Progenitor cell of endocrine pancreas (in vitro differentiated cells): ENCODE data around the gene GALC. TPM values are rescaled to one million over a fixed set of nuclear protein-coding genes. Genes with fewer than 3 reads are reported as not detected.

Experiments
- DNase-seq: peaks from one replicate; pipeline ENCODE4 v3.0.0; 2021; ENCODE audit warnings: low spot score; ENCODE audit not compliant: unreplicated experiment
- H3K27ac Mint-ChIP-seq: 2 replicates; pipeline ENCODE4 v1.8.0; 2021; ENCODE audit warnings: mild to moderate bottlenecking, moderate library complexity, mixed read lengths
- H3K27me3 Mint-ChIP-seq: 2 replicates; pipeline ENCODE4 v1.8.0; 2021; ENCODE audit warnings: mixed read lengths
- H3K36me3 Mint-ChIP-seq: 2 replicates; pipeline ENCODE4 v1.8.0; 2022; ENCODE audit warnings: mixed read lengths; ENCODE audit not compliant: insufficient read depth
- H3K4me1 Mint-ChIP-seq: 2 replicates; pipeline ENCODE4 v1.8.0; 2021; ENCODE audit warnings: low read depth, mixed read lengths
- H3K4me3 Mint-ChIP-seq: 2 replicates; pipeline ENCODE4 v1.8.0; 2021; ENCODE audit warnings: low read depth, mild to moderate bottlenecking, moderate library complexity, mixed read lengths
- H3K9me3 Mint-ChIP-seq: 2 replicates; pipeline ENCODE4 v1.8.0; 2021; ENCODE audit warnings: low read depth, mixed read lengths
- total RNA-seq: library from RNA; stranded (reverse); gene quantifications from 2 replicates; pipeline ENCODE4 v1.2.1, GENCODE V29; 2021
- TF ChIP-seq, protein P1 (sequence below): fragments of 200-600 bp; sonication (generic); IDR thresholded peaks from one replicate; pipeline ENCODE4 v1.5.0; 2021; ENCODE audit warnings: antibody characterized with exemption, mild to moderate bottlenecking; ENCODE audit not compliant: unreplicated experiment

The GALC gene
- total RNA-seq, 1 donor from 2014 or later: 43.0 TPM

DNA sequence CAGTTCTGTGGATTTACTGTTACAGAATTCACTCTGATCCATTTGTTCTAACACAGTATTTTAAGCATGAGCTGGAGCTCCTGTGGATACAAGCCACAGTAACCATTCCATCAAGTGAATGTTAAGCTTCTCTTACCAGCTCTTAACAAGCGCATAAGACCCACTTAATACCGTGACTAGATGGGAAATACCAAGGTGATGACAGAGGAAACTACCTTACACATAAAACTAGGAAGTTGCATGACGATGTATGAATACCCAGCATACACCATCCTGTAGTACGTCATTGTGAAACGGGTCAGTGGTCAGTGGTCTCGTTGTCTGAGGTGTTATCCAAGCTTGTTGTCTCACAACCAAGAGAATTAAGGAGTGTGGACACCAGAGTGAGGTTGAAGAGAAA, 2.0 kb upstream of the GALC start:
- TF ChIP-seq, protein P1, sequence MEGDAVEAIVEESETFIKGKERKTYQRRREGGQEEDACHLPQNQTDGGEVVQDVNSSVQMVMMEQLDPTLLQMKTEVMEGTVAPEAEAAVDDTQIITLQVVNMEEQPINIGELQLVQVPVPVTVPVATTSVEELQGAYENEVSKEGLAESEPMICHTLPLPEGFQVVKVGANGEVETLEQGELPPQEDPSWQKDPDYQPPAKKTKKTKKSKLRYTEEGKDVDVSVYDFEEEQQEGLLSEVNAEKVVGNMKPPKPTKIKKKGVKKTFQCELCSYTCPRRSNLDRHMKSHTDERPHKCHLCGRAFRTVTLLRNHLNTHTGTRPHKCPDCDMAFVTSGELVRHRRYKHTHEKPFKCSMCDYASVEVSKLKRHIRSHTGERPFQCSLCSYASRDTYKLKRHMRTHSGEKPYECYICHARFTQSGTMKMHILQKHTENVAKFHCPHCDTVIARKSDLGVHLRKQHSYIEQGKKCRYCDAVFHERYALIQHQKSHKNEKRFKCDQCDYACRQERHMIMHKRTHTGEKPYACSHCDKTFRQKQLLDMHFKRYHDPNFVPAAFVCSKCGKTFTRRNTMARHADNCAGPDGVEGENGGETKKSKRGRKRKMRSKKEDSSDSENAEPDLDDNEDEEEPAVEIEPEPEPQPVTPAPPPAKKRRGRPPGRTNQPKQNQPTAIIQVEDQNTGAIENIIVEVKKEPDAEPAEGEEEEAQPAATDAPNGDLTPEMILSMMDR: no peak
- no peak for DNase-seq
- peak overlapping the region; percentile 97 for H3K27ac Mint-ChIP-seq
- no peaks in the 10 kb centered on the region for H3K27me3 Mint-ChIP-seq
- H3K4me1 Mint-ChIP-seq: peaks cover 30% of the 10 kb centered on the region
- no peaks in the 10 kb centered on the region for H3K36me3 Mint-ChIP-seq
- no peak overlapping the region for H3K4me3 Mint-ChIP-seq
- H3K9me3 Mint-ChIP-seq: peaks cover 7% of the 10 kb centered on the region

DNA sequence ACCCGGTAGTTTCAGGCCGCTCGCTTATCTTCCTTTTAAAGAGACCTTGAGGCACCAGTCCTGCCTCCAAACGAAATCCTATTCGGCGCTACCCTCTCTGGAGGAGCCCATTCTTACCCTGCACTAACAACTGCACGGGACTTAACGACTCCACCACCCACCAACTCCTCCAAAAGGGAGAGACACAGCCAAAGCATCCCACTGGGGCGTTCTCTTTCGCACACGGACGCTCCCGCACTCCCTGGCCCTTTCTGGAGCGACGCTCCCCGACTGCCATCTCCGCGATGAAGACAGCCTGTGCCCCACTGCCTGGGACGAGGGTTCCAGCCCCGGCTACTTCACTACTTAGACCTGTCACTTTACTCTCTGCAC, 650 bp downstream of the GALC start:
- DNase-seq: no peak
- peak overlapping the region; percentile 81 for H3K4me3 Mint-ChIP-seq
- peak overlapping the region; percentile 87 for H3K27ac Mint-ChIP-seq
- no peaks in the 10 kb centered on the region for H3K36me3 Mint-ChIP-seq
- H3K27me3 Mint-ChIP-seq: no peaks in the 10 kb centered on the region
- TF ChIP-seq, protein P1: no peak
- H3K4me1 Mint-ChIP-seq: peaks cover 26% of the 10 kb centered on the region
- H3K9me3 Mint-ChIP-seq: no peaks in the 10 kb centered on the region

DNA sequence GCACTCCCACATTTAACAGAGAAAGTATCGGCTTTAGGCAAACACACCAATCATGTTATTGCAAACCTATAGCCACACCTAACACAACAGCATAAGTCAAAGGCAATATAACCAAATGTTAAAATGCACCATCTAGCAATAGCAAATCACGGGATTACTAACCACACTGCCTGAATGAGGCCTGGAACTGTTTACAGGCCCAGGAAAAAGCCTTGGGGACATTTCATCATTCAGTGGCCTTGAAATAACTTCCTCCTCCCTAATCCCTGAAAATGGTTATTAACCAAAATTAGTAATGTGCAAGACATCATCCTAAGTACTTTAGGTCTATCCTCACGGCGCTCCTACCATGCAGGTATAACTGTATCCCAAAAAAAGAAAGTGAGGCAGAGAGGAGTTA, 2.3 kb downstream of the GALC start:
- no peak for DNase-seq
- H3K4me3 Mint-ChIP-seq: no peak overlapping the region
- no peak overlapping the region for H3K27ac Mint-ChIP-seq
- peaks cover 3% of the 10 kb centered on the region for H3K36me3 Mint-ChIP-seq
- no peaks in the 10 kb centered on the region for H3K9me3 Mint-ChIP-seq
- peaks cover 12% of the 10 kb centered on the region for H3K4me1 Mint-ChIP-seq
- TF ChIP-seq, protein P1: no peak
- H3K27me3 Mint-ChIP-seq: no peaks in the 10 kb centered on the region

DNA sequence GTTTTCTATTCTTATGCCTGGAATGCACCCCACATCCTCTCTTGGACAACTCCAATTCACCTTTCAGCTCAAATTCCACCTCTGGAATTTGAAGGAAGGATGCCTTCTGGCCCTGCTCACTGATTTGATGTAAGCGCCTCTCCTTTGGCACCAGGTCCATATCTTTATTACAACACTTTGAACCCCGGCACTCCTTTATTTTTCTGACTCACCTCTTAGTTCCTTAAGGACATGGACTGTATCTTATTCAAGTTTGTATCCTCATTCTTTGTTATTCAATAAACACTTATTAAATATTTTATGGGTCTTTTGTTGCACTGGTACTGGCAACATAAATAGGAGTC, 3.1 kb downstream of the GALC start:
- H3K4me3 Mint-ChIP-seq: no peak overlapping the region
- H3K27me3 Mint-ChIP-seq: no peaks in the 10 kb centered on the region
- TF ChIP-seq, protein P1: no peak
- no peaks in the 10 kb centered on the region for H3K9me3 Mint-ChIP-seq
- H3K4me1 Mint-ChIP-seq: peaks cover 6% of the 10 kb centered on the region
- no peak for DNase-seq
- H3K36me3 Mint-ChIP-seq: peaks cover 3% of the 10 kb centered on the region
- no peak overlapping the region for H3K27ac Mint-ChIP-seq

DNA sequence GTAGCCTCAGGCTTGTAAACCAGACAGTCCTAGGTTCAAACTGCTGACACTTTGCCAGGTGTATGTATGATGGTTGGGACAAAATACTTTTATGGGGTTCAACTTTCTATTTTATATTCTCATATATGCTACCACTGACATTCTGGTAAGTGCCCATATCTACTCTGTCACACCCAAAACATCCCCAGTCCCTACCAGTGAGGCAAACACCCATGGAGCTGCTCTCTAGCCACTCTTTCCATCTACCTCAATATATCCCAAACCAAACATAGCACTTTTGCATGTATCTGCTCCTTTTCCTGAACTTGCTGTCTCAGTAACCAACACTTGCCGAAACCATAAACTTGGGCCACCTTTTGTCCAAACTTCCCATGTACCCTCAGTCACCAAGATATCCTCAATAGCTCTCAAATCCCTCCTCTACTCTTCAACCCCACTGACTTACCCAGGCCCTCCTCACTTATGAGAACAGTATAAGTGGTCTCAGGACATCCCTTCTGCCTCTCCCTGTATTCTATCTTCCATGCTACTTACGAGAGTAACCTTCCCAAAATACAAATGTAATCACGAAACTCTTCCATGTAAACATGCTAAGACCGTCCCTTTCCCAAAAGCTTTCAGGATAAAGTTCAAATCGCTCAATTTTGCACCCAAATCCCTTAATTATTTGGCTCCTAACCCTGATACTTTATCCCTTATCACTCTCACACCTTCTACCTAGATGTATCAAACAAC, 3.6 kb downstream of the GALC start:
- H3K4me1 Mint-ChIP-seq: peaks cover 2% of the 10 kb centered on the region
- no peak overlapping the region for H3K4me3 Mint-ChIP-seq
- no peaks in the 10 kb centered on the region for H3K9me3 Mint-ChIP-seq
- peaks cover 6% of the 10 kb centered on the region for H3K36me3 Mint-ChIP-seq
- TF ChIP-seq, protein P1: no peak
- DNase-seq: no peak
- no peak overlapping the region for H3K27ac Mint-ChIP-seq
- no peaks in the 10 kb centered on the region for H3K27me3 Mint-ChIP-seq
